Measurements from ENCODE around the gene IGSF8. TPM values are rescaled to one million over a fixed set of nuclear protein-coding genes. Genes with fewer than 3 reads are reported as not detected.
A peak's percentile ranks its signal among the peaks of the same experiment; 100 is the strongest.

The IGSF8 gene
- total RNA-seq, 1 donor from 2014 or later: 42.8 TPM

GRCh38 chr1:160070243-160071163 lies 27.9 kb downstream of the IGSF8 start:
- Mint-ChIP-seq H3K4me3 (ENCODE audit: unreplicated experiment) (peak overlapping the region; percentile 93), H3K27me3 (ENCODE audit: low read depth, unreplicated experiment) (peaks cover 58% of the 10 kb centered on the region), H3K36me3 (ENCODE audit: low read depth, unreplicated experiment) (peaks cover 2% of the 10 kb centered on the region), H3K9me3 (ENCODE audit: unreplicated experiment) (peaks cover 2% of the 10 kb centered on the region), H3K27ac (ENCODE audit: unreplicated experiment) (peak overlapping the region; percentile 58), H3K4me1 (ENCODE audit: low read depth, unreplicated experiment) (peaks cover 8% of the 10 kb centered on the region)
- Histone ChIP-seq H3K79me2 (ENCODE audit: insufficient read depth, low read length) (no peaks in the 10 kb centered on the region), H3K4me2 (ENCODE audit: low read length) (peak overlapping the region; percentile 97), H2AFZ (ENCODE audit: low read depth, low read length) (peak overlapping the region; percentile 92), H3K4me3 (ENCODE audit: insufficient read depth, low read depth, low read length) (peak overlapping the region; percentile 59), H3K27ac (ENCODE audit: low read depth, low read length) (no peak overlapping the region), H3K36me3 (ENCODE audit: insufficient read depth, low read length) (no peaks in the 10 kb centered on the region), H4K20me1 (ENCODE audit: insufficient read depth, low read length) (no peaks in the 10 kb centered on the region), H3K4me1 (ENCODE audit: insufficient read depth, low read length) (peaks cover 3% of the 10 kb centered on the region), H3K9me3 (ENCODE audit: insufficient read depth, low read depth, low read length) (no peaks in the 10 kb centered on the region), H3K27me3 (ENCODE audit: insufficient read depth, low read length) (peaks cover 44% of the 10 kb centered on the region), H3K9ac (ENCODE audit: low read length) (peak overlapping the region; percentile 52)
- TF ChIP-seq EZH2 (IDR thresholded peaks at IDR 0.05; ENCODE audit: insufficient read depth, low read length): no peak
- no peak for TF ChIP-seq CTCF (IDR thresholded peaks at IDR 0.05; ENCODE audit: insufficient read depth, low read depth, low read length)
- FAIRE-seq: no peak
- DNase-seq (ENCODE audit: low read depth): peak; percentile 15

GRCh38 chr1:160069460-160070231 lies 28.8 kb downstream of the IGSF8 start, which contains the start of gene KCNJ10:
Gene KCNJ10 (minus strand): TSS chr1:160070160. CDS start chr1:160042532, 27,628 bp downstream.
- Histone ChIP-seq H3K9ac (ENCODE audit: low read length) (peak within 1 kb of the TSS; percentile 52), H3K36me3 (ENCODE audit: insufficient read depth, low read length) (no peaks in the 10 kb centered on the region), H3K27ac (ENCODE audit: low read depth, low read length) (no peak within 1 kb of the TSS), H3K4me2 (ENCODE audit: low read length) (peak within 1 kb of the TSS; percentile 97), H2AFZ (ENCODE audit: low read depth, low read length) (peak within 1 kb of the TSS; percentile 92), H3K27me3 (ENCODE audit: insufficient read depth, low read length) (peaks cover 48% of the 10 kb centered on the region), H4K20me1 (ENCODE audit: insufficient read depth, low read length) (no peaks in the 10 kb centered on the region), H3K9me3 (ENCODE audit: insufficient read depth, low read depth, low read length) (no peaks in the 10 kb centered on the region), H3K79me2 (ENCODE audit: insufficient read depth, low read length) (no peaks in the 10 kb centered on the region), H3K4me3 (ENCODE audit: insufficient read depth, low read depth, low read length) (peak within 1 kb of the TSS; percentile 59), H3K4me1 (ENCODE audit: insufficient read depth, low read length) (peaks cover 3% of the 10 kb centered on the region)
- H3K27me3 Mint-ChIP-seq (ENCODE audit: low read depth, unreplicated experiment): peaks cover 56% of the 10 kb centered on the region
- H3K36me3 Mint-ChIP-seq (ENCODE audit: low read depth, unreplicated experiment): peaks cover 2% of the 10 kb centered on the region
- H3K4me3 Mint-ChIP-seq (ENCODE audit: unreplicated experiment): peak within 1 kb of the TSS; percentile 93
- TF ChIP-seq EZH2 (IDR thresholded peaks at IDR 0.05; ENCODE audit: insufficient read depth, low read length) (peak; percentile 76), CTCF (IDR thresholded peaks at IDR 0.05; ENCODE audit: insufficient read depth, low read depth, low read length) (no peak)
- H3K4me1 Mint-ChIP-seq (ENCODE audit: low read depth, unreplicated experiment): peaks cover 8% of the 10 kb centered on the region
- FAIRE-seq (no peak), DNase-seq (ENCODE audit: low read depth) (no peak)
- H3K9me3 Mint-ChIP-seq (ENCODE audit: unreplicated experiment): peaks cover 2% of the 10 kb centered on the region
- peak within 1 kb of the TSS; percentile 58 for H3K27ac Mint-ChIP-seq (ENCODE audit: unreplicated experiment)
